Activated T-cell treated with anti-CD3 and anti-CD28 coated beads for 24 hours (primary cell): ENCODE results near the gene MAP6.

Experiments
- DNase-seq: peaks from one replicate; pipeline ENCODE4 v3.0.0-alpha.2; 2020; ENCODE audit warnings: low read depth

MAP6 gene

GRCh38 chr11:75627906-75628668, 40.8 kb downstream of the MAP6 start:
- no peak for DNase-seq

- DNase-seq, result no peak
Measured at GRCh38 chr11:75626889-75627529, 41.8 kb downstream of the MAP6 start.

- no peak for DNase-seq
Measured at GRCh38 chr11:75625991-75626888, 42.6 kb downstream of the MAP6 start.

- DNase-seq, result no peak
Measured at GRCh38 chr11:75625021-75625420, 43.8 kb downstream of the MAP6 start.

GRCh38 chr11:75616281-75616680, 52.6 kb downstream of the MAP6 start:
- no peak for DNase-seq

GRCh38 chr11:75615751-75616150, 53.1 kb downstream of the MAP6 start:
- no peak for DNase-seq

- DNase-seq, result no peak
Measured at GRCh38 chr11:75611823-75612222, 57.0 kb downstream of the MAP6 start.

- no peak for DNase-seq
Measured at GRCh38 chr11:75606099-75606498, 62.7 kb downstream of the MAP6 start.

GRCh38 chr11:75603791-75604736, 64.8 kb downstream of the MAP6 start:
- no peak for DNase-seq

GRCh38 chr11:75602951-75603350, 65.9 kb downstream of the MAP6 start:
- DNase-seq, result no peak

- no peak for DNase-seq
Measured at GRCh38 chr11:75601494-75601893, 67.3 kb downstream of the MAP6 start.

- no peak for DNase-seq
Measured at GRCh38 chr11:75600356-75600755, 68.5 kb downstream of the MAP6 start.

- DNase-seq, result no peak
Measured at GRCh38 chr11:75598900-75599299, 69.9 kb downstream of the MAP6 start.

- DNase-seq, result no peak
Measured at GRCh38 chr11:75598264-75598663, 70.6 kb downstream of the MAP6 start.

- DNase-seq, result no peak
Measured at GRCh38 chr11:75597636-75598035, 71.2 kb downstream of the MAP6 start.

GRCh38 chr11:75596914-75597313, 71.9 kb downstream of the MAP6 start:
- DNase-seq, result no peak

GRCh38 chr11:75595429-75595828, 73.4 kb downstream of the MAP6 start:
- DNase-seq, result no peak

GRCh38 chr11:75594211-75594610, 74.6 kb downstream of the MAP6 start:
- no peak for DNase-seq

- no peak for DNase-seq
Measured at GRCh38 chr11:75593286-75593915, 75.4 kb downstream of the MAP6 start.

- no peak for DNase-seq
Measured at GRCh38 chr11:75592715-75593114, 76.1 kb downstream of the MAP6 start.

GRCh38 chr11:75591966-75592365, 76.9 kb downstream of the MAP6 start:
- no peak for DNase-seq
